ENCODE measurements around the gene CCM2L.

The CCM2L gene

GRCh38 chr20:32019563-32020463, 9.6 kb downstream of the CCM2L start:
- no peak for TF ChIP-seq CTCF (IDR thresholded peaks at IDR 0.05; ENCODE audit: insufficient read depth, low read length, poor library complexity, severe bottlenecking)
- TF ChIP-seq EZH2phosphoT487 (conservative IDR thresholded peaks at IDR 0.05; ENCODE audit: low read length): no peak
- Histone ChIP-seq H3K27ac (ENCODE audit: low read depth, low read length) (no peak overlapping the region), H3K27me3 (ENCODE audit: low read length) (no peaks in the 10 kb centered on the region), H3K9me2 (replicated peaks; ENCODE audit: insufficient read depth, low read length) (no peaks in the 10 kb centered on the region), H4K20me1 (ENCODE audit: low read depth, low read length) (no peaks in the 10 kb centered on the region), H3K4me3 (ENCODE audit: insufficient read depth, low read length, poor library complexity, severe bottlenecking) (peak overlapping the region; percentile 84), H3K9ac (ENCODE audit: low read length) (peak overlapping the region; percentile 64; the same call in 1 of the 2 replicates), H3K36me3 (ENCODE audit: low read length) (no peaks in the 10 kb centered on the region), H3F3A (ENCODE audit: insufficient read depth) (peaks cover 8% of the 10 kb centered on the region; the same call in 1 of the 2 replicates), H3K9me3 (ENCODE audit: insufficient read depth, low read length) (no peaks in the 10 kb centered on the region), H3K4me2 (ENCODE audit: low read depth, low read length, poor library complexity, severe bottlenecking) (peak overlapping the region; percentile 83), H2AFZ (ENCODE audit: low read depth, low read length, severe bottlenecking) (no peak overlapping the region), H3K79me2 (ENCODE audit: insufficient read depth, low read length) (no peaks in the 10 kb centered on the region)

- H3K27me3 ChIP-seq (ENCODE audit: low read length): no peaks in the 10 kb centered on the region
- TF ChIP-seq CTCF (IDR thresholded peaks at IDR 0.05; ENCODE audit: insufficient read depth, low read length, poor library complexity, severe bottlenecking) (no peak), EZH2phosphoT487 (conservative IDR thresholded peaks at IDR 0.05; ENCODE audit: low read length) (no peak)
- H3K79me2 ChIP-seq (ENCODE audit: insufficient read depth, low read length): no peaks in the 10 kb centered on the region
- H3K9ac ChIP-seq (ENCODE audit: low read length): no peak overlapping the region
- H3K4me2 ChIP-seq (ENCODE audit: low read depth, low read length, poor library complexity, severe bottlenecking): no peak overlapping the region
- no peaks in the 10 kb centered on the region for H3K9me3 ChIP-seq (ENCODE audit: insufficient read depth, low read length)
- no peak overlapping the region for H3K27ac ChIP-seq (ENCODE audit: low read depth, low read length)
- no peaks in the 10 kb centered on the region for H3K9me2 ChIP-seq (replicated peaks; ENCODE audit: insufficient read depth, low read length)
- H4K20me1 ChIP-seq (ENCODE audit: low read depth, low read length): no peaks in the 10 kb centered on the region
- H3K36me3 ChIP-seq (ENCODE audit: low read length): no peaks in the 10 kb centered on the region
- H2AFZ ChIP-seq (ENCODE audit: low read depth, low read length, severe bottlenecking): no peak overlapping the region
- peaks cover 8% of the 10 kb centered on the region; the same call in 1 of the 2 replicates for H3F3A ChIP-seq (ENCODE audit: insufficient read depth)
- H3K4me3 ChIP-seq (ENCODE audit: insufficient read depth, low read length, poor library complexity, severe bottlenecking): no peak overlapping the region
Measured at GRCh38 chr20:32021091-32021490, 10.9 kb downstream of the CCM2L start.

- no peaks in the 10 kb centered on the region for H3K36me3 ChIP-seq (ENCODE audit: low read length)
- no peak overlapping the region for H3K9ac ChIP-seq (ENCODE audit: low read length)
- no peaks in the 10 kb centered on the region for H3K27me3 ChIP-seq (ENCODE audit: low read length)
- H3K4me2 ChIP-seq (ENCODE audit: low read depth, low read length, poor library complexity, severe bottlenecking): no peak overlapping the region
- H2AFZ ChIP-seq (ENCODE audit: low read depth, low read length, severe bottlenecking): no peak overlapping the region
- no peaks in the 10 kb centered on the region for H3K9me2 ChIP-seq (replicated peaks; ENCODE audit: insufficient read depth, low read length)
- no peak overlapping the region for H3K4me3 ChIP-seq (ENCODE audit: insufficient read depth, low read length, poor library complexity, severe bottlenecking)
- TF ChIP-seq EZH2phosphoT487 (conservative IDR thresholded peaks at IDR 0.05; ENCODE audit: low read length): no peak
- TF ChIP-seq CTCF (IDR thresholded peaks at IDR 0.05; ENCODE audit: insufficient read depth, low read length, poor library complexity, severe bottlenecking): no peak
- no peak overlapping the region for H3K27ac ChIP-seq (ENCODE audit: low read depth, low read length)
- H3K9me3 ChIP-seq (ENCODE audit: insufficient read depth, low read length): no peaks in the 10 kb centered on the region
- peaks cover 2% of the 10 kb centered on the region; the same call in 1 of the 2 replicates for H3F3A ChIP-seq (ENCODE audit: insufficient read depth)
- H3K79me2 ChIP-seq (ENCODE audit: insufficient read depth, low read length): no peaks in the 10 kb centered on the region
- no peaks in the 10 kb centered on the region for H4K20me1 ChIP-seq (ENCODE audit: low read depth, low read length)
Measured at GRCh38 chr20:32024683-32025295, 14.6 kb downstream of the CCM2L start.
